ENCODE results near the gene RUNX1.

The RUNX1 gene

GRCh38 chr21:35036465-35037383 lies 12.4 kb downstream of the RUNX1 start:
- no peak for DNase-seq (ENCODE audit: low spot score)

DNA sequence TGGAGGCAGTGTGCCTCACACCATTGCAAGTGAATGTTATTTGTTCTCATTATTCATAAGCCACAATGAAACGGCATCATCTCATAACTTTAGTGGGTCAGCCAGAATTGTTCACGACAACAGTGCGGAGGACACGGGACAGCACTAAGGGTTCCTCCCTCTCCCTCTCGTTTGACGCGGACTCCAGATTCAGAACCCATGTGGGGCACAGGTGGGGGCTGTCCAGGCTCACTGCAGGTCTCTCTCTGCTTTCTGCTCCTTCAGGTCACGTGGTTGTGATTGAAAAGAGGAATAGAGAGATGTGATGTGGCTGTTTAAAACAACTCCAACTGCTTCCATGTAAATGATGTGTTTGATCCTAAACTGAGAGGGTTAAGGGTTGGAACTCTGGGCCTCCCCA lies 13.5 kb downstream of the RUNX1 start:
- no peak for DNase-seq (ENCODE audit: low spot score)

DNA sequence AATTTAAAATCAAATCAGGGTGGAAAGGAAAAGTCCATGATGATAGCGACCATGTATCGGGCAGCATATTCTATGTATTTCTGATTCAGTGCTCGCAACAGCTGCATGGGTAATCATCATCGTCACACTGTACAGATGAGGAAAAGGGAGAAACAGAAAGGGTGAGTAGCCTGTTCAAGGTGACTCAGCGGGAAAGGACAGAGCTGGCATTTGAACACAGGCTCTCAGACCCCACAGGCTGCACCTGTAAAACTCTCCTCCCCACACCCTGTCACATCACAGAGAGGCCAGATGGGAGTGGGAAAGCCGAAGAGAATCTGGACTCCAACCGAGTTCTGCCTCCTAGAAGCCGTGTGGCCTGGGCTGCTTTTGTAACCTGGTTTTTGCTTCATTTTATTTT lies 14.0 kb downstream of the RUNX1 start:
- DNase-seq (ENCODE audit: low spot score): no peak

DNA sequence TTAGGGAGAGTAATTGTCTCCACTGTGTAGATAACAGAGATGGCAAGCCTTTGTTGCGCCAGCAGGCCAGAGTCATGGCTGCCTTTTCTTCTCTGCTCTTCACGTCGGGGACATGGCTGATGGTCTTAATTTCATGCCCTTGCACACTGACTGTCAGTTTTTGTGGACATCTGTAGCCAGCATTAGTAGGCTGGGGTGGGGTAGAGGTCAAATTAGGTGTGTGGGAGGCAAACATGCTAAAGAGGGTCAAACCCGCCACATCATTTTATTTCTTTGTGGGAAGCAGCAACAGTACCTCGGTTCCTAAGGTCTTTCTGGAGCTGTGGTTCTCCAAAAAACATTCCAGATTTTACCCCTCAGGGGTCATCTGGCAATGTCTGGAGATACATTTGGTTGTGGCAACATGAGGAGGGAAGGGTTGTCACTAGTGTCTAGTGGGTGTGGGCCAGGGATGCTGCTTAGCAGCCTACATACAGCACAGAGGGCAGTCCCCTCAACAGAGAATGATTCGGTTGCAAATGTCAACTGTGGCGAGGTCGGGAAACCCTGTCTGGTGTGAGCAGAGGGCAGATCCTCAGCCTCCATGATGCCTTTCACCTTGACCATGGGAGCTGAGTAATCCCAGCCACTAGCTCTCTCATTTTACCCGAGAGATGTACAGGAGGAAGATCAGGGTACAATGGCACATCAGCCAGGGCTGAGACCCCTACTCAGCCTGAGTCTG lies 14.7 kb downstream of the RUNX1 start:
- no peak for DNase-seq (ENCODE audit: low spot score)

- no peak for DNase-seq (ENCODE audit: low spot score)
Observed at GRCh38 chr21:35032474-35033263, 16.4 kb downstream of the RUNX1 start.

DNA sequence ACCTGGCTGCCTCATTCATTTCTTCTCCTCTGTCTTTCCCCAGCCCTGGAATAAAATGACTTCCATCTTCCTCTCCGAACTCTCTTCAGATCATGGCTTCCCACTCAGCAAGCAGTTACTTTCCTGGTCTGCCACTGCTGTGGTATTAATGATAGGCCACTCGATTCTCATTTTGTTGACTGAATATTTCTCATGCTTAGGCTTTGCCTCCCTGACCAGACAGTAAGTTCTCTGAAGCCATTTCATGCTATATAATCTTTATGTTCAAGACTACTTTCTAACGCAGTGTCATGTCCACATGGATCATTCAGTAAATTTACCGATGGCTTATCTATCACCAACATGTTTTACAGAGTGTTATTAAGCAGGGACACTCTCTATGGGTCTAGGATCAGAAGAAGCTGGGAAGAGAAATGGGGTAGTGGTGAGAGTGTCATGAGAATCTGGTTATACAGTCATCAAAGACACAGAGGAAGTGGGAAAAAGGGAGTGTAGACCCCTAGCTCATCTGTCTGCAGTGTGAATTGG lies 20.6 kb downstream of the RUNX1 start:
- no peak for DNase-seq (ENCODE audit: low spot score)

- DNase-seq (ENCODE audit: low spot score): no peak
Observed at GRCh38 chr21:35027563-35028450, 21.3 kb downstream of the RUNX1 start.

GRCh38 chr21:35026617-35027562 lies 22.2 kb downstream of the RUNX1 start:
- no peak for DNase-seq (ENCODE audit: low spot score)

GRCh38 chr21:35026153-35026500 lies 23.0 kb downstream of the RUNX1 start:
- DNase-seq (ENCODE audit: low spot score): no peak

DNA sequence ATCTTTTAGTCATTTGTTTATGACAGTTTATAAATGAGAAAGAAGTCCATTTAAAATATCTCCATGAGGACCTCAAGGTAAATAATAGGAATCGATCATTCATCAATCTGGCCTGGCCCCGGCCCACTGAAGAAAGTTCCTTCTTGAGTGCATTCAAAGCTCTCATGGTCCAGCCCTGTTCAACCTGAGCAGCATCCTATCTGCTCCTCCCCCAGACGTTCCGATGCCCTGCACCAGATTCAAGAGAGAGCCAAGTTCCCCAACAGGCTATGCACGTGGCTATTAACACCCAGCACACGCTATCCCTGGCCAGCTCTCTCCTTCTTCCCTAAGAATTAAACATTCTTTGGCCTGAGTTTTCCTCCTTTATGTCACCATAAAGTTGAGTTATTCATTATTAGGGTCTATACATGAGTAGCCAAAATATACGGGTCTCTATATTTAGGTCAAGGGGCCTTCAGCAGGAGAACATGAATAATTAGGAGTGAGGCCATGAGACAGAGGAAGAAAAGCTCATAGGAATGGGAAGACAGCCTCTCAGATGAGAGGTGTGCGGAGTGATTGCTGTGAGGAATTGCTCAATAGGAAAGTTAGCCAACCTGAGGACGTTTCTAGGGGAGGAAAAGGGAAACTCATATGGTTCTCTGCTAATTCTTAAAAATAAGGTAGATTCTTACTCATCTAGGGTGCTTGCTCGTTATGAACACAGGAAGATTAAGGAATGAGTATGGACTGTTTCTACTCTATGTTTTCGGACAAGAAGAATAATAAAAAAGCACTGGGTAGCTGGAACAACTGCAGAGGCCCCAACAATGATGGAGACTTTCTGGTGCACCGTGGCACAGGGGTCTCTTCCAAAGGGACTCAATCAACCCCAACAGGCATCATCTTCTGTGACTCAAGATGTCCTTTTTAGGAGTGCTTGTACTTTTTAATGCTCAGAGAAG lies 23.6 kb downstream of the RUNX1 start:
- no peak for DNase-seq (ENCODE audit: low spot score)

GRCh38 chr21:35024513-35024912 lies 24.6 kb downstream of the RUNX1 start:
- no peak for DNase-seq (ENCODE audit: low spot score)

DNA sequence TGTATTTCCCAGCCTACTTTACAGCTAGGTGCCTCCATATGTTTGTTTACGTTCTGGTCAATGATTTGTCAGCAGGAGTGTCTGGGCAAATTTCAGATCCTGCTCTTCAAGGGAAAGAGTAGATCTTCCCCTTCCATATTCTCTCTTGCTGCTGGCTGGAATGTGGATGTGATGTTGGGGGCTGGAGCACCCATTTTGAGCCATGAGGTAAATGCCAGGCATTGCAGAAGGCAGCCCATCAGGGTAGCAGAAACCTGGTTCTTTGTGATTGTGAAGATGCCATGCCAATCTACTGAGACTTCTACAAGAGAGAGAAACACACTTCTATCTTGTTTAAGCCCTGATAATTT lies 25.1 kb downstream of the RUNX1 start:
- no peak for DNase-seq (ENCODE audit: low spot score)

- DNase-seq (ENCODE audit: low spot score): no peak
Observed at GRCh38 chr21:35023396-35024070, 25.6 kb downstream of the RUNX1 start.

DNA sequence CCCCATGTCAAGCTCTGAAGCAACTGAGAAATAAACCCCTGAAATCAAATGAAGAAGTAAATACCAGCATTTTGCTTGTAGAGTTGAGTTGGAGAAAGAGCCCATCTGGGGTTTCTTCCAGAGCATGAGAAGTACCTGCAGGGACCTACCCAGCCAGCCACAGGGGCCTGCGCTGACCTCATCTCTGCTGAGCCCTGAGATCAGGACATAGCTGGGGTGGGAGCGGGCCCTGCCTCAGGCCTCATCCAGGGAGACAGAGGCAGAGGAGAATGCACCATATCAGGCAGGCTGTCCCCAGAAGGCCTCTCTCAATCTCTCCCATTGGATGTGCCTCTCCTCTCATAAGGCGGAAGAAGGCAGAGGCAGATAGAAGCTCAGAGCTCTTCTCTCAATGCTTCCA lies 27.6 kb downstream of the RUNX1 start:
- DNase-seq (ENCODE audit: low spot score): no peak

DNA sequence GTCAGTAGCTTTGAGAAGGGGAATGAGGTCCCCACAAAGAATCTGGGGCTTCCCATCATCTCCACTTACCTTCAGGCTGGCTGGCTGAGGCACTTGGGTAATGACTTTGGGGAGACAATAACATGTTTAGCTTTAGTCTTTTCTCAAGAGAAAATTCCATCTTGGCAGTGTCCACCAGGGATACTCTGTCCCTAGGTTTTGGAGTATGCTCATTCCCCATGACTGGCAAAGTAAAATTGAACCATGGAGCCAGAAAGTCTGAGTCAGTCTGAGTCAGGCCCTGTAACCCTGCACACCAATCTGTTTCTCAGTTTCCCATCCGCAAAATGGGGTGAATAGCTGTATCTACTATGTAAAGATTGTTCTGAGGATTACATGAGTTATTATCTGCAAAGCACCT lies 28.2 kb downstream of the RUNX1 start:
- no peak for DNase-seq (ENCODE audit: low spot score)

- DNase-seq (ENCODE audit: low spot score): no peak
Observed at GRCh38 chr21:35020436-35020835, 28.7 kb downstream of the RUNX1 start.

DNA sequence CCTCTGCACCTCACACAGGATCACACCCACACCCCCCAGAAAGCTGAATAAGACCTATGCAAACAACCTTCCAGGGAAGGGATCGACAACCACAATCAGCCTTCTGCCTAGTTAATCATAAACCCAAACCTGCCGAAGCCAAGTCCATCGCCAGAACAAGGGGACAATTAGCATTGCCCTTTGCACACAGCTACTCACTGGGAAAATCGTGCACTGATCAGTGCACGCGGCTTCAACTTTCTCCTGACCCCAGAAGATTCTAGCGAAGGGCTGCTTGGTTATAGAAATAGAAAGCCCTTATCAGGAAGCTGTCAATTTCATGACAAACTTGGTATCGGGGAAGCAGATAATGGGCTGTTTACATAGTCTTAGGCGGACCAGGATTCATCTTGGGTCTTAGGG lies 29.5 kb downstream of the RUNX1 start:
- no peak for DNase-seq (ENCODE audit: low spot score)

DNA sequence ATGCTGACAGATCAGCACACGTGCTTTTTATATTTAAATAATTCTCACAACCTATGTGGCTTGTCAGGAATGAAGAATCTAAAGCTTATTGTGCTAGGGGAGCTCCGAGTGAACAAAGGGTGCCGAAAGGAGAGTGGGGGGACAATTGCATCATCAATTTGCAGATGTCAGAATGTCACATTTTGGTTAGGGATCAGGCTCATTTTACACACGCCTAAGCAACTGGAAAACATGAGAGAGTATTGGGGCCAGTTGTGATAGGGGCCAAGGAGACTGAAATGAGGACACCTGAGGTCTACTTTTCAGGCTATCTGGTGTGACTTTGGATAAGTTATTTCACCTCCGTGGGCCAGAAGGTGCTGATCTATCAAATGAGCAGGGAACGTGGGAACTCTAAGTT lies 31.8 kb downstream of the RUNX1 start:
- no peak for DNase-seq (ENCODE audit: low spot score)

Data from kidney capillary endothelial cell (primary cell).